Fibroblast of peridontal ligament (primary cell): ENCODE measurements around the gene PF4V1.

Source experiments
- DNase-seq: peaks from one replicate; pipeline ENCODE4 v3.0.0-alpha.2; 2010; ENCODE audit errors: extremely low read depth

Gene PF4V1

GRCh38 chr4:73853246-73853704, at the start of gene PF4V1:
TSS of gene PF4V1 (plus strand) at chr4:73853296. CDS start at chr4:73853363, 67 bp downstream.
- DNase-seq, result no peak

GRCh38 chr4:73810191-73810590, 42.9 kb upstream of the PF4V1 start:
- no peak for DNase-seq

GRCh38 chr4:73811841-73812240, 41.3 kb upstream of the PF4V1 start:
- no peak for DNase-seq

GRCh38 chr4:73814679-73815078, 38.4 kb upstream of the PF4V1 start:
- no peak for DNase-seq

GRCh38 chr4:73815145-73815544, 38.0 kb upstream of the PF4V1 start:
- DNase-seq, result no peak

- peak; percentile 88 for DNase-seq
Observed at GRCh38 chr4:73816814-73817213, 36.3 kb upstream of the PF4V1 start.

GRCh38 chr4:73817341-73817740, 35.8 kb upstream of the PF4V1 start:
- no peak for DNase-seq

GRCh38 chr4:73821325-73821724, 31.8 kb upstream of the PF4V1 start:
- no peak for DNase-seq

GRCh38 chr4:73822389-73822788, 30.7 kb upstream of the PF4V1 start:
- no peak for DNase-seq

- no peak for DNase-seq
Observed at GRCh38 chr4:73822812-73823504, 30.1 kb upstream of the PF4V1 start.

GRCh38 chr4:73823760-73824159, 29.3 kb upstream of the PF4V1 start:
- no peak for DNase-seq

- DNase-seq, result peak; percentile 62
Observed at GRCh38 chr4:73828956-73829355, 24.1 kb upstream of the PF4V1 start.

- peak; percentile 79 for DNase-seq
Observed at GRCh38 chr4:73831569-73831968, 21.5 kb upstream of the PF4V1 start.

- peak; percentile 64 for DNase-seq
Observed at GRCh38 chr4:73832651-73833237, 20.4 kb upstream of the PF4V1 start.

GRCh38 chr4:73836373-73837279, 16.5 kb upstream of the PF4V1 start, which contains the start of gene CXCL6:
TSS of gene CXCL6 (plus strand) at chr4:73836678. CDS start at chr4:73836751, 73 bp downstream.
- no peak for DNase-seq

GRCh38 chr4:73839071-73839470, 14.0 kb upstream of the PF4V1 start:
- DNase-seq, result no peak

GRCh38 chr4:73839715-73840114, 13.4 kb upstream of the PF4V1 start:
- no peak for DNase-seq

GRCh38 chr4:73841243-73841925, 11.7 kb upstream of the PF4V1 start:
- no peak for DNase-seq

GRCh38 chr4:73842696-73843095, 10.4 kb upstream of the PF4V1 start:
- no peak for DNase-seq

- DNase-seq, result no peak
Observed at GRCh38 chr4:73843369-73843768, 9.7 kb upstream of the PF4V1 start.

- peak; percentile 74 for DNase-seq
Observed at GRCh38 chr4:73844345-73844744, 8.8 kb upstream of the PF4V1 start.

- no peak for DNase-seq
Observed at GRCh38 chr4:73844806-73845205, 8.3 kb upstream of the PF4V1 start.
